ENCODE measurements around the gene PSMG2.

Gene PSMG2

DNA sequence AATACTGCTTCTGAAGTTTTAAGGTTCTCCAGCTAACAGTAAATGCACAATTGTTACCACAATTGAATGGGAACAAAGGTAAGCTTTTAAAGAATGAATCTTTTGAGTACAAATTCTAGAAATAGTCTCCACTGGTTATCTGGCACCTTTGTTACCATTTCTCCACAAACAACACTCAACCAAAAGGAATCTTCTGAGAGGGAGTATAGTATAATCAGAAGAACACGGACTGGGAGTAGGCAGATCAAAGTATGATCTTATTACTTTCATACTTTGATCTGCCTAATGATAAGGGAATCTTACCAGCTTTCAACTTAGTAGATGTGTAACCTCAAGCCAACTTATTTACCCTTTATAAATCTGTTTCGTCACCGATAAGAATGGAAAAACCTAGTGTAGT, 1.7 kb upstream of the PSMG2 start:
- no peak overlapping the region for H4K91ac ChIP-seq (ENCODE audit: low read depth, low read length, poor library complexity)
- H3K9me3 ChIP-seq (replicated peaks in 1 of 2; ENCODE audit: control insufficient read depth in 2 of 2, insufficient read depth in 1 of 2, low read depth in 1 of 2, low read length in 2 of 2) = no peaks in the 10 kb centered on the region
- no peak overlapping the region for H2BK5ac ChIP-seq (ENCODE audit: low read length)
- WGBS, 2 donors (ENCODE audit: extremely low coverage in 2 of 2, insufficient read length in 2 of 2, insufficient replicate concordance in 1 of 2) = no CpG with 5 or more reads among the region's 3 CpGs
- H2BK12ac ChIP-seq (ENCODE audit: low read length) = no peak overlapping the region
- H3K4me3 ChIP-seq (ENCODE audit: low read length in 2 of 2) = peak overlapping the region in 1 of 2 donors; percentile 81
- DNase-seq (ENCODE audit: low spot score) = no peak
- no peak overlapping the region for H3K27ac ChIP-seq (replicated peaks; ENCODE audit: low read length)
- H3K27me3 ChIP-seq (ENCODE audit: control insufficient read depth in 3 of 3, insufficient read depth in 3 of 3, low read depth in 1 of 3, low read length in 3 of 3) = no peaks in the 10 kb centered on the region
- H3K36me3 ChIP-seq (replicated peaks in 1 of 2; ENCODE audit: control insufficient read depth in 2 of 2, insufficient read depth in 2 of 2, low read length in 2 of 2) = peaks cover 2 to 60% of the 10 kb centered on the region in 2 donors
- H3K4me2 ChIP-seq (ENCODE audit: insufficient read depth, low read length, poor library complexity, severe bottlenecking) = peak overlapping the region; percentile 32
- no peak overlapping the region for H2BK120ac ChIP-seq (ENCODE audit: low read depth, low read length)
- H3K79me1 ChIP-seq (ENCODE audit: low read depth, low read length) = peaks cover 5% of the 10 kb centered on the region
- no peaks in the 10 kb centered on the region for H3K4me1 ChIP-seq (ENCODE audit: control insufficient read depth in 2 of 2, insufficient read depth in 1 of 2, low read depth in 1 of 2, low read length in 2 of 2)
- H2AK5ac ChIP-seq (ENCODE audit: low read depth, low read length) = no peak overlapping the region
- no peak overlapping the region for H4K8ac ChIP-seq (ENCODE audit: low read depth, low read length)
- no peak overlapping the region for H3K4ac ChIP-seq (ENCODE audit: low read length)
- H3K14ac ChIP-seq (ENCODE audit: low read length) = no peak overlapping the region
- H2BK15ac ChIP-seq (ENCODE audit: low read length) = no peak overlapping the region
- no peak overlapping the region for H2AFZ ChIP-seq (ENCODE audit: low read length)
- no peak overlapping the region for H3K9ac ChIP-seq (ENCODE audit: low read depth, low read length, poor library complexity)
- no peak overlapping the region for H3K23ac ChIP-seq (ENCODE audit: low read depth, low read length, poor library complexity)
- H3K18ac ChIP-seq (ENCODE audit: low read length) = no peak overlapping the region

DNA sequence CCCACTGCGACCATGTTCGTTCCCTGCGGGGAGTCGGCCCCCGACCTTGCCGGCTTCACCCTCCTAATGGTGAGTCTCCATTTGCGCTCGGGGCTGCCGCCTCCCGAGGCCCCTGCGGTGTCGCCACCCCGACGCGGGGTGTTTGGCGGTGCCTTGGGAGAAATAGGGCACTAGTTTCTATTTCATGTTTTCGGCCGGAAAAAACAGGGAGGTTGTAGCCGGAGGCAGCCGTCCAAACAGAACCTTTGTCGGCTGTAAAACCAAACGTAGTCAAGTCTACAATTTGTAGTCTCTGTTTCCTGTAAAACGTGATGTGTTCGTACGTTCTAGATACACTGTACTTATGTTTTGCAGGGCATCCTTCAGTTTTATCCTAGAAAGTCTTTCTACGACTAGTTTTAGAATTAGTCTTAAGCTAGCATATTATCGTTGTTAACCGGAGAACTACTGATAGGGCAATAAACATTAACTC, 290 bp downstream of the PSMG2 start:
- Histone ChIP-seq H3K79me1 (ENCODE audit: low read depth, low read length) (peaks cover 5% of the 10 kb centered on the region), H3K18ac (ENCODE audit: low read length) (peak overlapping the region; percentile 100), H2AFZ (ENCODE audit: low read length) (peak overlapping the region; percentile 100), H3K14ac (ENCODE audit: low read length) (no peak overlapping the region), H3K36me3 (replicated peaks in 1 of 2; ENCODE audit: control insufficient read depth in 2 of 2, insufficient read depth in 2 of 2, low read length in 2 of 2) (peaks cover 4 to 60% of the 10 kb centered on the region in 2 donors), H3K4me2 (ENCODE audit: insufficient read depth, low read length, poor library complexity, severe bottlenecking) (peak overlapping the region; percentile 42), H4K8ac (ENCODE audit: low read depth, low read length) (no peak overlapping the region), H3K27ac (replicated peaks; ENCODE audit: low read length) (peak overlapping the region; percentile 40), H2AK5ac (ENCODE audit: low read depth, low read length) (no peak overlapping the region), H2BK120ac (ENCODE audit: low read depth, low read length) (peak overlapping the region; percentile 74), H3K4me1 (ENCODE audit: control insufficient read depth in 2 of 2, insufficient read depth in 1 of 2, low read depth in 1 of 2, low read length in 2 of 2) (no peaks in the 10 kb centered on the region), H2BK12ac (ENCODE audit: low read length) (no peak overlapping the region), H3K4ac (ENCODE audit: low read length) (no peak overlapping the region), H3K9ac (ENCODE audit: low read depth, low read length, poor library complexity) (peak overlapping the region; percentile 97), H3K27me3 (ENCODE audit: control insufficient read depth in 3 of 3, insufficient read depth in 3 of 3, low read depth in 1 of 3, low read length in 3 of 3) (no peaks in the 10 kb centered on the region), H3K9me3 (replicated peaks in 1 of 2; ENCODE audit: control insufficient read depth in 2 of 2, insufficient read depth in 1 of 2, low read depth in 1 of 2, low read length in 2 of 2) (no peaks in the 10 kb centered on the region), H2BK5ac (ENCODE audit: low read length) (peak overlapping the region; percentile 99), H4K91ac (ENCODE audit: low read depth, low read length, poor library complexity) (peak overlapping the region; percentile 89), H2BK15ac (ENCODE audit: low read length) (peak overlapping the region; percentile 87), H3K4me3 (ENCODE audit: low read length in 2 of 2) (peak overlapping the region; percentile 81 to 97), H3K23ac (ENCODE audit: low read depth, low read length, poor library complexity) (peak overlapping the region; percentile 99)
- DNase-seq (ENCODE audit: low spot score) = no peak
- WGBS, 2 donors (ENCODE audit: extremely low coverage in 2 of 2, insufficient read length in 2 of 2, insufficient replicate concordance in 1 of 2) = no CpG with 5 or more reads among the region's 28 CpGs

DNA sequence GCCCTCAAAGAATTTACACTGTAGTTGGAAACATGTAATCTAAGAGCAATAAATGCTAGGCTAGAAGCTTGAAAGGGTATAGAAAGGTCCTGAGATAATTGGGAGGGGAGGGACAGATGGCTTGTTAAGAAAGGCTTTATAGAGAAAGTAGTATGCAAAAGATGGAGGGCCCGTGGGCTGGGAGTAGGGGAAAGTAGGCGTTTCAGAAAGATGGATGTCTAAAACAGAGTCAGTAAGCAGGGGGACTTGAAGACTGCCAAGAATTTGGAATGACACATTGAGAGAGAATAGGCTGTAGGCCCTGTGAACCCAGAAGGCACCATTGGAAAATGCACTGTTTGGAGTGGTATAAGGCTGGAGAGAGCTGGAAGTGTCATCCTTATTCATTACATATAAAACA, 822 bp downstream of the PSMG2 start:
- DNase-seq (ENCODE audit: low spot score) = no peak
- Histone ChIP-seq H3K4me1 (ENCODE audit: control insufficient read depth in 2 of 2, insufficient read depth in 1 of 2, low read depth in 1 of 2, low read length in 2 of 2) (no peaks in the 10 kb centered on the region), H3K79me1 (ENCODE audit: low read depth, low read length) (peaks cover 5% of the 10 kb centered on the region), H3K9me3 (replicated peaks in 1 of 2; ENCODE audit: control insufficient read depth in 2 of 2, insufficient read depth in 1 of 2, low read depth in 1 of 2, low read length in 2 of 2) (no peaks in the 10 kb centered on the region), H4K91ac (ENCODE audit: low read depth, low read length, poor library complexity) (no peak overlapping the region), H3K14ac (ENCODE audit: low read length) (no peak overlapping the region), H2BK12ac (ENCODE audit: low read length) (no peak overlapping the region), H3K36me3 (replicated peaks in 1 of 2; ENCODE audit: control insufficient read depth in 2 of 2, insufficient read depth in 2 of 2, low read length in 2 of 2) (peaks cover 2 to 59% of the 10 kb centered on the region in 2 donors), H3K9ac (ENCODE audit: low read depth, low read length, poor library complexity) (no peak overlapping the region), H3K23ac (ENCODE audit: low read depth, low read length, poor library complexity) (no peak overlapping the region), H2AK5ac (ENCODE audit: low read depth, low read length) (no peak overlapping the region), H3K4me2 (ENCODE audit: insufficient read depth, low read length, poor library complexity, severe bottlenecking) (peak overlapping the region; percentile 48), H2BK5ac (ENCODE audit: low read length) (no peak overlapping the region), H3K4ac (ENCODE audit: low read length) (no peak overlapping the region), H2BK120ac (ENCODE audit: low read depth, low read length) (no peak overlapping the region), H3K18ac (ENCODE audit: low read length) (no peak overlapping the region), H3K4me3 (ENCODE audit: low read length in 2 of 2) (peak overlapping the region; percentile 81 to 97), H4K8ac (ENCODE audit: low read depth, low read length) (no peak overlapping the region), H2AFZ (ENCODE audit: low read length) (peak overlapping the region; percentile 100), H2BK15ac (ENCODE audit: low read length) (no peak overlapping the region), H3K27me3 (ENCODE audit: control insufficient read depth in 3 of 3, insufficient read depth in 3 of 3, low read depth in 1 of 3, low read length in 3 of 3) (no peaks in the 10 kb centered on the region), H3K27ac (replicated peaks; ENCODE audit: low read length) (no peak overlapping the region)
- WGBS, 2 donors (ENCODE audit: extremely low coverage in 2 of 2, insufficient read length in 2 of 2, insufficient replicate concordance in 1 of 2) = no CpG with 5 or more reads among the region's 2 CpGs

DNA sequence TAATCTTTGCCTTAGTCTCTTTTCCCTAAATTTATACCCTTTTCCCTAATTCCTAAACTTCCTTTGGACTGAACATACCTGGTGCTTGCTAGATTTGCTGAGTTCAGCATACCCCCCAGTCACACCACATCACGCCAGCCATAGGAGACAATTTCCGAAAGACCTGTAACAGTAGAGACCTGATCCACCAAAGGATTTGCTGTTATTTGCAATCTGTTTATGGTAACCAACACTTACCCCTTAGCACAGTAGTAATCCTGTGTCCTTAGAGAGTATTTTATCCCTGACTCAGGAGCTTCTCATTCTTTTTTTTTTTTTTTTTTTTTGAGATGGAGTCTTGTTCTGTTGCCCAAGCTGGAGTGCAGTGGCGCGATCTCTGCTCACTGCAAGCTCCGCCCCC, 8.6 kb downstream of the PSMG2 start:
- H3K27me3 ChIP-seq (ENCODE audit: control insufficient read depth in 3 of 3, insufficient read depth in 3 of 3, low read depth in 1 of 3, low read length in 3 of 3) = no peaks in the 10 kb centered on the region
- no CpG with 5 or more reads among the region's 5 CpGs for WGBS, 2 donors (ENCODE audit: extremely low coverage in 2 of 2, insufficient read length in 2 of 2, insufficient replicate concordance in 1 of 2)
- H3K4ac ChIP-seq (ENCODE audit: low read length) = no peak overlapping the region
- H3K36me3 ChIP-seq (replicated peaks in 1 of 2; ENCODE audit: control insufficient read depth in 2 of 2, insufficient read depth in 2 of 2, low read length in 2 of 2) = peaks cover 15 to 86% of the 10 kb centered on the region in 2 donors
- peaks cover 3% of the 10 kb centered on the region for H3K79me1 ChIP-seq (ENCODE audit: low read depth, low read length)
- H2AK5ac ChIP-seq (ENCODE audit: low read depth, low read length) = no peak overlapping the region
- H3K9ac ChIP-seq (ENCODE audit: low read depth, low read length, poor library complexity) = no peak overlapping the region
- no peak overlapping the region for H3K18ac ChIP-seq (ENCODE audit: low read length)
- H3K9me3 ChIP-seq (replicated peaks in 1 of 2; ENCODE audit: control insufficient read depth in 2 of 2, insufficient read depth in 1 of 2, low read depth in 1 of 2, low read length in 2 of 2) = no peaks in the 10 kb centered on the region
- no peak overlapping the region for H3K23ac ChIP-seq (ENCODE audit: low read depth, low read length, poor library complexity)
- H3K4me1 ChIP-seq (ENCODE audit: control insufficient read depth in 2 of 2, insufficient read depth in 1 of 2, low read depth in 1 of 2, low read length in 2 of 2) = no peaks in the 10 kb centered on the region
- H4K91ac ChIP-seq (ENCODE audit: low read depth, low read length, poor library complexity) = no peak overlapping the region
- no peak overlapping the region for H3K27ac ChIP-seq (replicated peaks; ENCODE audit: low read length)
- DNase-seq (ENCODE audit: low spot score) = no peak
- no peak overlapping the region for H2BK5ac ChIP-seq (ENCODE audit: low read length)
- H2BK12ac ChIP-seq (ENCODE audit: low read length) = no peak overlapping the region
- H3K4me3 ChIP-seq (ENCODE audit: low read length in 2 of 2) = no peak overlapping the region
- H2AFZ ChIP-seq (ENCODE audit: low read length) = no peak overlapping the region
- no peak overlapping the region for H3K4me2 ChIP-seq (ENCODE audit: insufficient read depth, low read length, poor library complexity, severe bottlenecking)
- no peak overlapping the region for H2BK15ac ChIP-seq (ENCODE audit: low read length)
- H2BK120ac ChIP-seq (ENCODE audit: low read depth, low read length) = no peak overlapping the region
- H3K14ac ChIP-seq (ENCODE audit: low read length) = no peak overlapping the region
- H4K8ac ChIP-seq (ENCODE audit: low read depth, low read length) = no peak overlapping the region

All from neuronal stem cell (in vitro differentiated cells).